NCI-H128 (cell line): Measurements from ENCODE around the gene PPFIBP2.

Source experiments
- DNase-seq: peaks from one replicate; lab custom pipeline; 2025; ENCODE audit not compliant: unreplicated experiment; lab: John Stamatoyannopoulos, UW

PPFIBP2 gene

GRCh38 chr11:7575841-7576725, 62.3 kb downstream of the PPFIBP2 start:
- DNase-seq = no peak

DNA sequence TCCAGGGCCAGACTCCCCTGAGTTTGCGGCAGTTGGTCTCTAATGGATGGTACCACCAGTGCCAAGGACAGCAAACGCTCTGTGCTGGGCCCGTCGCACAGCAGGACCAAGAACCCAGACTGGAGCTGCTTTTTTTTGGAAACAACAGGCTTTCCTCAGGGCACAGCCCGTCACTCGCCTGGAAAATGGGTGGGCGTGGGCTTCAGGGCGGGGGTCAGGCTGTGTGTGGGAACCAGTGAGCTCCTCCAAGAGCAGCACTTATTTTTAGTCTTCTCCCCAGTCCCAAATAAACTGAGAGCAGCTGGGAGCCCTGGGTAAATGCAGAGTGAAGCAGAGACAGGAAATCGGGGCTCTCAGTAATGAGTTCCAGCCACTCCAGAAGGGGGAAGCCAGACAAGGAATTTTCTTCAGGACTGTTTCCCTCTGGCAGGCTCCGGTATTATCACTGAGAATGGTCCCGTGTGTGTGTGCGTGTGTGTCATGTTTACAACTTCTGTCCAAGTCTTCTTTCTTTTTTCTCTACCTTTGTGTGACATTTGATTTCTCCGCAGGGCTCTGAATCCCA, 63.0 kb downstream of the PPFIBP2 start:
- no peak for DNase-seq

DNA sequence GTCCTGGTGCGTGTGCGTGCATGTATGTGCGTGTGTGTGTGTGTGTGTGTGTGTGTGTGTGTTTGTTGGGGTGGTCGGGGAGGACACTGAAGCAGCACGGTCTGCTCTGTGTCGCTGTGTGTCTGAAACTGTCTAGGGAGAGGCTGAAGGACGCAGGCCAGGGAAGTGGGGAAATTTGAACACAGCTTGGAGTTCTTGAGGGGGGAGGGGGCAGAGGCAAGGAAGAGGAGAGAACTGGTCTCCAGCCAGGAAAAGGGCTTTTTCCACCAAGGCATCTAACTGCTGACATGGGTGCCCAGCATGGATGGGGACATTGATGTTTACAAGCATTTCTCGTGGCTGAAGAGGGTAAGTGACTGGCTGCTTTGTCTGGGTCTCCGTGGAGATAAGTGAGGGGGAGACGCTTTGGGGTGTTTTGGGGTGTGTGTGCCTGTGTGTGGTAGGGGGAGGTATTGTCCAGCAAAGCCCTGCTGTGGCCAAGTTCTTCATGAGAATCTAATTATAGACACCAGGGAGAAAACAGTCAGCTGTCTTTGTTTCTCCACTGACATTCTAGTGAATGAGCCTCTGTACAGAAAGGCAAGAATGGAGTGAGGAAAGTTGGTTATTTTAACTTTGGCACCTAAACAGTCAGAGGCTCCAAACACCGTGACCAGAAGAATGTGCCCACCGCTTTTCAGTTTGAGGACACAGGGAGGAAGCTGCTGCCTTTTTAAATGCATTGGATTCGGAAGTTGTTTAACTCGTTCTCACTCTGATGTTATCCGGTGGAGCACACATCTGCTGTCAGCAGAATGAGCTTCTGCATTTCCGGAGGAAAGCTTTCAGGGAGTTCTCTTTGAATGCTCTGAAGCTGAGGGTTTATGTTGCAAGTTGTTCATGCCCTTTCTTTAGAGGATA, 63.7 kb downstream of the PPFIBP2 start:
- no peak for DNase-seq

- no peak for DNase-seq
Observed at GRCh38 chr11:7578276-7578955, 64.6 kb downstream of the PPFIBP2 start.

- no peak for DNase-seq
Observed at GRCh38 chr11:7579361-7579791, 65.6 kb downstream of the PPFIBP2 start.

GRCh38 chr11:7581021-7581590, 67.3 kb downstream of the PPFIBP2 start:
- DNase-seq = no peak

DNA sequence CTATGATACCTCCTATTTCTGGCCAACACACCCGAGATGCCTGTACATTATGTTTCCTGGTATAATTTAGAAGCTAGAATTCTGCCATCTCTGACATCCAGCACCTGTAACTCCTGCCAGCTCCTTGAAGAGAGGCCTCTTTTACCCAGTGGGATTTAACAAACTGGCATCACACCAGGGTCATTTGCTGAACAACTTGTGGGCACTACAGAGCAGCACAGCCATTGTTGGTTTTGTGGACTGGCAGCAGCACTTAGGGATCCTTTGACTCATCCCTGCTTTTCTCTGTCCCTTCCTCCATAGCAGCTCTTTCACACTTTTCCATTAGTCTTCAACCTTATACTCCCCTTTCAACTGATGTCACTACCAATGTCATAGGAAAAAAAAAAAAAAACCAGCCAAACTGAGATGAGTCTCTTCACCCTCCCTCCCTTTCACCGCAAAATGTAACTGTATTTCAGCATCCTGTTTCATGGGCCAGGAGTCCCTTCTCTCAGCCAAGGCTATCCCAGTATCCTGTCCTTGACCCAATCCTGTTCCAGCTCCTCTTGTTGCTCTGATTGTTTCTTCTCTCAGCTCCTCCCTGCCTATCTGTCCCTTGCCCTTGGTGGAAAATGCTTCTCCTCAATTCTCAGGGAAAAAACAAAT, 68.7 kb downstream of the PPFIBP2 start:
- DNase-seq = no peak

DNA sequence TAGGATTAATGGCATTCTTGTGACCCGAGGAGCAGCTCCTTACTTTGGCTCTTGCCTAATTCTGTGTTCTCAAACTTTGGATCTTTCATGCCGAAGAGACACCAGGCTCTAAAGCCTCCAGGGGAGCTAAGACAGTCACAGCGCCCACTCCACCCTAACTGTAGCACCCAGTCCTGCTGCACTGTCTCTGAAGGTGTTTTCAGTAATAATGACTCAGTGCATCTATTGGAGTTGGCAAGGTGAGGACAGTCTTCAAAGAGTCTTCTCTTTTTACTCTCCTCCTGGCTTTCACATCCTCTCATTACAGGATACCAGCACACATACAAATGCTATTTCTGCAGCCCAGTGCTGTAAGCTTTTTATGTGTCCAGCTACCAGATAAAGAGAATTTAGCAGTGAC, 69.4 kb downstream of the PPFIBP2 start:
- DNase-seq = no peak

- DNase-seq = no peak
Observed at GRCh38 chr11:7584910-7585309, 71.1 kb downstream of the PPFIBP2 start.

- DNase-seq = no peak
Observed at GRCh38 chr11:7585816-7586215, 72.0 kb downstream of the PPFIBP2 start.

DNA sequence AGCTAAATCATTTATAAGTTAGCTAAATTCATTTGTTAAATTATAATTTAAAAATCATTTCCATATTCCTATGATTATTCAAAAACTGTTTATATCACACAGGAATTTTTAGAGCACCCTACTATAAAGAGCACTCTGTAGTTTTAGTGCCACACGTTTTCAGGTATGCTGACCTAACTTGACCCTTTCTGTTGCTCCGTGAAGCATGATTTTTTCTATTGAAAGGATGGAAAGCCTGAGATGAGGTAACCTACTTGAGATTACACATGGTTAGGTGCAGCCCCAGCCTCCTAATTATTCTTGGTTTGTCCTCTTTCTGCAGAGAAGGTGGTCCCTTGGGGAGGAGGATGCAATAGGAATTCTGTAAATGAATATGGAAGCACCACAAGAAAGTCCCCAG, 72.6 kb downstream of the PPFIBP2 start:
- no peak for DNase-seq

- no peak for DNase-seq
Observed at GRCh38 chr11:7587712-7588111, 73.9 kb downstream of the PPFIBP2 start.

DNA sequence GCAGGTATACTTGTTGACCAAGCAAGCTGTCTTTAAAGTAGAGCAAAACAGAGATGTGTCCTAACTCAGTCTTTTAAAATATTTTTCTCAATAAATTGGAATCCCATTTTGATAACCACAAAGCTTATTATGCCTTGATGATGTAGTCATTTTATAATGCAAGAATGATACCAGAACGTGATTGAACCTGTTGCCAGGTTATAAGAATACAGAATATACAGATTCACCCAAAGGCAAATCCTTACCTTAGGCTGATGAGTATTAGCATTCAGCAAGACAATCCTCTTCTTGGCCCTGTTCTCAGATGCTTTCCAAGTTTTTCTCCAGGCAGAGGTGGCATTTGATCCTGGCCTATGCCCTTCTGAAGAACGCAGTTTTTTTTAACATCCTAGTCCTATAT, 76.1 kb downstream of the PPFIBP2 start:
- no peak for DNase-seq

DNA sequence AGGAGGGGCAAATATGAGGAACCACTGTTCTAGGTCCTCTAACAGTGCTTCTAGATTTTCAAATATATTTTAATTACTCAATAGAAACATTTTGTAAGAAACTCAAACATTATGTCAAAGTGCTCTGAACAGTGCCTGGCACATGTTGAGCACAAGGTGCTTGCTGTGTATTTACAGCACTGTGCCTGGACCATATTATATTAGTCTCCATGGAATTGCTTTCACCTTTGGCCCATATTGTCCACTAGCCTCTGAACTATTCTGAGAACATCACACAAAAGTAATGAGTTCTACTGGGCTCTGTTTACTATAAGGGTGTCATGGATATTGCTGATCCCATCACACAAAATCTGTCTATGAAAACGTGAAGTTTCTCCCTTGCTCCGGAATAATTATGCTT, 76.7 kb downstream of the PPFIBP2 start:
- DNase-seq = no peak

DNA sequence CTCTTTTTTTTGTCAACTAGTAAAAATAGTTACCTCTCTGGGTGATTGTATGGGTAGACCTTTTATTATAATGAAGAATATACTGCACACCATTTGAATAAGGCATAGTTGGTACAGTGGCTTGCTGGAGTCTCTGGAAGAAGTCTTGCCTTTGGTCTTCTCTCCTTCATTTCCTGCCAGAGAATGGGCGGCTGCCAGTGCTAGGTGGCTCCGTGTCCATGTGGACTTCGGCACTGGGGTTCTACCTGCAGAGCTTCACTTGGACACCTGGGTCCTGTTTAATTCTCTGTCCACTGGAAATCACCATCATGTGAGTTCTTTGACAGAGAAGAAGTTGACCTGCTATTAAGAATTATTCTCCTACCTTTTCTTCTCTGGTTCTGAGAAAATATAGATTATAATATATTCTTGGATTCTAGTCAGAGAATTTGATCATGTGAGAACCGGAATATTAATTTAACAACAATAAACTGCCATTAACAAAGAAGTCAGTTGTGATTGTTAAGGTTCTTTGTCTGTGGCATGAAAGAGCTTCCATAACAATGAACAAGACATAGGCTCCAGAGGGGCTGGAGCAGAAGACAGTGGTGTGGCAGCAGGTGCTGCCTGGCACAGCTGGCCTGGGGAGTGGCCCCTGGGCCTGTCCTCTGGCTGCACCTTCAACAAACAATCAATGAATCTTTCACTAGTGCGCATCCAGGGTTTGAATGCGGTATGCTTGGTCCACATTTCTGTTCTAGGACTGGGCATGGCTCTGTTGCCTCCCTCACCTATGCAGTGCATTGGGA, 77.5 kb downstream of the PPFIBP2 start:
- DNase-seq = no peak

GRCh38 chr11:7591987-7592386, 78.2 kb downstream of the PPFIBP2 start:
- no peak for DNase-seq

- DNase-seq = no peak
Observed at GRCh38 chr11:7592711-7593110, 78.9 kb downstream of the PPFIBP2 start.

GRCh38 chr11:7593481-7593880, 79.7 kb downstream of the PPFIBP2 start:
- no peak for DNase-seq
